Left lobe of liver (tissue), 2 donors: Measurements from ENCODE around the gene IST1. TPM values are rescaled to one million over a fixed set of nuclear protein-coding genes. Genes with fewer than 3 reads are reported as not detected.
A peak's percentile ranks its signal among the peaks of the same experiment; 100 is the strongest.
"Not testable (repeated sequence)": the region's sequence is repeated elsewhere in the genome, so short reads cannot be mapped to it uniquely, and the experiment has no call there.

Experiments
- ATAC-seq: fragments of 200-7000 bp; cut with Tn5 transposase; one replicate; pipeline ENCODE4 v1.9.1; 2020; ENCODE audit warnings: mild to moderate bottlenecking, moderate library complexity
- DNase-seq: peaks from one replicate; pipeline ENCODE4 v3.0.0-alpha.2; 2020; ENCODE audit warnings: low spot score
- total RNA-seq: library from RNA; stranded (reverse); gene quantifications from one replicate; pipeline ENCODE4 v1.2.1, GENCODE V29; 2021
- donor health status: DM: no; HTN: no; CAD: no; lungs with moderate emphysema.
- donor health status: DM: no; HTN: yes; CAD: no.

The IST1 gene
- total RNA-seq, 1 donor from 2014 or later, result 56.2 TPM

DNA sequence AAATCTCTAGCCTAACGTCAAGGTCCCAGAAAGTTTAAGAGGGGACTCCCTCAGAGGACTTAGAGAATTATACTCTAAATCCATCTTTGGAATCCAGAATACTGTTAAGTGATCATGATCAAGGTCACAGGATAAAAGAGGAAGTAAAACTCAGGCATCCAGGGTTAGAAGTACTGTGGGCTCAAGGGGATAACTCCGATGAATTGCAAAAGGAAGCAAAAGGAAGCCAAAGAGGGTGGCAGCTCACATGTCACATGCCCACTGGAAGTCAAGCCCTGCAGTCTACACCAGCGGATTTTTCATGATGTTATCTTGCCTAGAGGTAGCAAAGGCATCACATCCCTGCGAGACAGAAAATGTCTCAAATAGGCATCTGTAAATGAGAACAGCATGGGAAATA lies 15.2 kb upstream of the IST1 start:
- ATAC-seq (no peak), DNase-seq (no peak)

DNA sequence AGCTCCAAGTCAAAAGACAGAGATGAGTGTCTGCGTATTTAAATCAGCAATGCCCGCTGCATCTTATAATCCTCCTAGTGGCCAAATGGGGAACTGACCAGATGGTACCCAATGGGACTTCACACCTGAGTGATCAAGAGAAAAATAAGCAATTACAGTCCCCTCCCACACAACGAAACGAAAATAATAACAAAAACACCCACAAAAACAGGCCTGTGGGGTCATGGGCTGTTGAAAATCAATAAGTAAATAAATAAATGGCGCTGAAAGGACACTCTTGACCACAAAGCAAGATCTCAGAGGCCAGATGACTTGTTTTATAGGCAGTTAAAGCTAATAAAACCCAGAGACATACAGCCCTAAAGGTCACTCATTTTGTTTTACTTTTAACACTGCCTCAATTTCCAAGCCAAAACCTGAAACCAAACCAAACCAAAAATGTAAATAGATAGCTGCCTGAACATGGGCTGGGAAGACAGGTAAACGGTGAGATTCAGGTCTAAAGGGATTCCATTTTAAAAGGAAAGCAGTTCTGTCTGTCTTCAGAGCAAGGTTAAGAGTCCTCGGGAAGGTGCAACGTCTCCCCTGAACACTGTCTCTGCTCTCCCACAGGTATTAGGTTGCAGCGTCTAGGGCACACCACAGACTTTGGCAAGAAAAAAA lies 12.7 kb upstream of the IST1 start:
- DNase-seq, result peak; percentile 63
- ATAC-seq, result peak; percentile 70

- ATAC-seq (peak; percentile 49), DNase-seq (peak; percentile 55)
Observed at GRCh38 chr16:71883168-71883848, 12.0 kb upstream of the IST1 start.

- ATAC-seq (peak; percentile 91), DNase-seq (peak; percentile 75)
Observed at GRCh38 chr16:71883849-71884638, 11.3 kb upstream of the IST1 start, which contains the start of gene ZNF821. Gene ZNF821, minus strand, starts transcription at chr16:71884182. Its CDS starts 4,236 bp downstream, at chr16:71879946.

DNA sequence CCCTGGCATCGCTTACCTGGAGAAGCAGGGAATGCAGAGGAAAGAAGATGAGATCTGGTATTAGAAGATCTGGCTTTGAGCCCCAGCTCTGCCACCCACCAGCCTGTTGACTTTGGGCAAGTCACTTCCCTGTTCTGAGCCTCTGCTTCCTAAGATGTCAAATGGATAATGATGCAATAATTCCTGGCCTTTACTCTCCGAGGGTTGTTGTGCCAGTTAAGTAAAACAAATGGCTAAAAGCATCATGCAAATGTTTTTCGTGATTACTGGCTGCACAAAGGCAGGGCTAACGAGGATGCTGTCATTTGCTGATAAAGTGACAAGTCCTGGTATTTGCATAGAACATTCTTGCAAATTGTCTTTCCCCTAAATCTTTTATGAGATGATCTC lies 10.1 kb upstream of the IST1 start:
- DNase-seq, result no peak
- no peak for ATAC-seq

- DNase-seq (no peak), ATAC-seq (no peak)
Observed at GRCh38 chr16:71889147-71889546, 6.2 kb upstream of the IST1 start.

DNA sequence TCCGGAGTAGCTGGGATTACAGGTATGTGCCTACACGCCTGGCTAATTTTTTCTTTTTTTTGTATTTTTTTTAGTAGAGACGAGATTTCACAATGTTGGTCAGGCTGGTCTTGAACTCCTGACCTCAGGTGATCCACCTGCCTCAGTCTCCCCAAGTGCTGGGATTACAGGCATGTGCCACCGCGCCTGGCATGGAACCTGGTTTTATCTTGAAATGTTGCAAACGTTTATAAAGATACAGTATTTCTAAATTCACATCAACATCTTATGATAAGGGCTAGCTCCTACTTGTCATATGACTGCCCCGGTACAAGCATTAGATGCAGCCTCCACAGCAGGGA lies 1.5 kb upstream of the IST1 start:
- no peak for DNase-seq
- no peak for ATAC-seq

GRCh38 chr16:71894229-71894920 lies 956 bp upstream of the IST1 start:
- ATAC-seq (peak; percentile 27), DNase-seq (peak; percentile 57)

DNA sequence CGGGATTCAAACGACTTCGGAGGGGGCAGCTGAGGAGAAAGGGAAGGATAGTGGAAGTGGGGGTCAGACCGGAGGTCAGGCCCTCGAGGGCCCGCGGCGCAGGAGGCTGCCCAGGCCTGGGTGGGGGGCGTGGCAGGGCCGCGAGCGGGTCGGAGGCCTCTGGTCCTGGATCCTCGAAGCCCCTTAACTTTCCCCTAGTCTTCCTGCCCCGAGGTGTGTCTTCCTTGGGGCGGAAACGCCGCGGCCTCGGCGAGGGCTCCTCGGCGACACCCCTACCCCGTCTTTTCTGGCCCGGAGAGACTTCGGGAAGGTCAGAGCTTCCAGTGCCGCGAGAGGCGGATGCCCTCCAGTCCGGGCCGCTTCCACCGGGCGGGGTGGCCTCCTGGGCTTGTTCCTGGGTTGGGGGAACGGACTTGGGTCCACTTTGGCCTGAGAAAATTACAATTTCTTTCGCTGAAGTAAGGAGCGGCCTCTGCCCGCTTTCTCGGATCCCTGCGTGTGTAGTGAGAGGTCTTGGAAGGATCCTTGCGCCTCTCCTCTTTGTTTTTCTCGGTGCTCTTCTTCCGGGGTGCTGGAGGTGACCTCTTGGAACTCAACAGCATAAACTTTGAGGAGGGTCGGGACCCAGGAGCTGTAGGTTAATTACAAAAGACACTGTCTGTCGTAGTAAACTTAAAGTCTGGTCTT lies 491 bp downstream of the IST1 start:
- DNase-seq (no peak), ATAC-seq (peak; percentile 40)

- ATAC-seq (no peak), DNase-seq (no peak)
Observed at GRCh38 chr16:71896764-71897368, 1.5 kb downstream of the IST1 start.

GRCh38 chr16:71899171-71899570 lies 3.8 kb downstream of the IST1 start:
- DNase-seq (no peak), ATAC-seq (no peak)

DNA sequence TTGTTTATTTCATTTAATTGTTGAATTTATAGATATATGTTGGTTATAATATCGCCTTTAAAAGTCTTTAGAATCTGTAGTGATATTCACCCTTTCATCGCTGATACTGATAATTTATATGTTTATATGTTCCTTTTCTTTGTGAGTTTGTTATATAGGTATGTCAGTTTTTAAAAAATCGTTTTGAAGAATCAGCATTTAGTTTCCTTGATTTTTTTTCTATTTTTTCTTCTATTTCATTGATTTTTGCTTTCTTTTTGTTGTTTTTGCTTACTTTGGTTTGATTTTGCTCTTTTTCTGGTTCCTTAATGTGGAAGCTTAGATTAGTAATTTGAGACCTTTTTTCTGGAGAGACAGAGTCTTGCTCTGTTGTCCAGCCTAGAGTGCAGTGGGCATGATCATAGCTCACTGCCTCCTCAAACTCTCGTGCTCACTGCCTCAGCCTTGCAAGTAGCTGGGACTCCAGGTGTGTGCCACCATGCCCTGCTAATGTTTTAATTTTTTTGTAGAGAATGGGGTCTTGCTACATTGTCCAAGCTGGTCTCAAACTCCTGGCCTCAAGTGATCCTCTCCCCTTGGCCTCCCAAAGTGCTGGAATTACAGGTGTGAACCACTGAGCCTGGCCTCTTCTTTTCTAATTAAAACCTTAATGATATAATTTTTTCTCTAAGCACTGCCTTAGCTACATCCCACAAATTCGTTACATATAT lies 7.5 kb downstream of the IST1 start:
- ATAC-seq (no peak), DNase-seq (no peak)

- ATAC-seq, result no peak
- DNase-seq, result no peak
Observed at GRCh38 chr16:71903608-71904007, 8.3 kb downstream of the IST1 start.

DNA sequence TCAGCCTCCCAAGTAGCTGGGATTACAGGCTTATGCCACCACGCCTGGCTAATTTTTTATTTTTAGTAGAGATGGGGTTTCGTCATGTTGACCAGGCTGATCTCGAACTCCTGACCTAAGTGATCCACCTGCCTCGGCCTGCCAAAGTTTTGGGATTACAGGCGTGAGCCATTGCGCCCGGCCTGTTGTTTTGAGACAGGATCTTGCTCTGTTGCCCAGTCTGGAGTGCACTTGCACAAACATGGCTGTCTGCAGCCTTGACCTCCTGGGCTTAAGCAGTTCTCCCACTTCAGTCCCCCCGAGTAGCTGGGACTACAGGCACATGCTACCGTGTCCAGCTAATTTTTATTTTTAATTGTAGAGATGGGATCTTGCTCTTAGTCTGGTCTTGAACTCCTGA lies 8.9 kb downstream of the IST1 start:
- ATAC-seq (no peak), DNase-seq (no peak)

DNA sequence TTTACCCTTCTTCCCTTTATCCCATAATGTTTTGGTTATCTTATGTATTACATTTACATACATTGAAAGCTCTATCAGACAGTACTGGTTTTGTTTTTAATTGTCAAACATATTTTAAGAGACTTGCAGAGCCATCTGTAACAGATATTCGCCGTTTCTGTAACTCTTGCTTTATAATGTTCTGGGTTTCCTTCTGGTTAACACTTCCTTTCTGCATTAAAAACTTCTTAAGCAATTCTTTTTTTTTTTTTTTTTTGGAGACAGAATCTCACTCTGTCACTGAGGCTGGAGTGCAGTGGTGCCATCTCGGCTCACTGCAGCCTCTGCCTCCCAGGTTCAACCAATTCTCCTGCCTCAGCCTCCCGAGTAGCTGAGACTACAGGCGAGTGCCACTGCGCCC lies 10.4 kb downstream of the IST1 start:
- not testable (repeated sequence) for DNase-seq, ATAC-seq

- ATAC-seq (peak; percentile 10), DNase-seq (no peak)
Observed at GRCh38 chr16:71911121-71911520, 15.8 kb downstream of the IST1 start.

GRCh38 chr16:71912534-71913275 lies 17.4 kb downstream of the IST1 start:
- DNase-seq (no peak), ATAC-seq (peak; percentile 72)

GRCh38 chr16:71914802-71915201 lies 19.5 kb downstream of the IST1 start:
- ATAC-seq (peak; percentile 21), DNase-seq (no peak)

- no peak for DNase-seq
- ATAC-seq, result no peak
Observed at GRCh38 chr16:71915350-71915749, 20.0 kb downstream of the IST1 start.
